ENCODE results near the gene TANGO2.

The TANGO2 gene

GRCh38 chr22:19983741-19984140 lies 37.2 kb upstream of the TANGO2 start:
- no peak for DNase-seq (ENCODE audit: low read depth)

- no peak for DNase-seq (ENCODE audit: low read depth)
Measured at GRCh38 chr22:19984201-19984753, 36.6 kb upstream of the TANGO2 start.

GRCh38 chr22:19984851-19985811 lies 35.8 kb upstream of the TANGO2 start:
- no peak for DNase-seq (ENCODE audit: low read depth)

- no peak for DNase-seq (ENCODE audit: low read depth)
Measured at GRCh38 chr22:19986011-19986409, 34.9 kb upstream of the TANGO2 start.

GRCh38 chr22:19986410-19987341 lies 34.2 kb upstream of the TANGO2 start:
- peak; percentile 45 for DNase-seq (ENCODE audit: low read depth)

GRCh38 chr22:19987394-19988306 lies 33.3 kb upstream of the TANGO2 start:
- no peak for DNase-seq (ENCODE audit: low read depth)

- DNase-seq (ENCODE audit: low read depth): no peak
Measured at GRCh38 chr22:19988331-19988808, 32.5 kb upstream of the TANGO2 start.

- no peak for DNase-seq (ENCODE audit: low read depth)
Measured at GRCh38 chr22:19988965-19989724, 31.8 kb upstream of the TANGO2 start.

GRCh38 chr22:19989725-19990067 lies 31.2 kb upstream of the TANGO2 start:
- no peak for DNase-seq (ENCODE audit: low read depth)

- DNase-seq (ENCODE audit: low read depth): no peak
Measured at GRCh38 chr22:19990188-19990587, 30.7 kb upstream of the TANGO2 start.

GRCh38 chr22:19990609-19991394 lies 30.1 kb upstream of the TANGO2 start:
- no peak for DNase-seq (ENCODE audit: low read depth)

- no peak for DNase-seq (ENCODE audit: low read depth)
Measured at GRCh38 chr22:19991395-19991644, 29.6 kb upstream of the TANGO2 start.

GRCh38 chr22:19991645-19992451 lies 29.1 kb upstream of the TANGO2 start:
- DNase-seq (ENCODE audit: low read depth): no peak

- DNase-seq (ENCODE audit: low read depth): no peak
Measured at GRCh38 chr22:19992481-19992911, 28.4 kb upstream of the TANGO2 start.

GRCh38 chr22:19992921-19993355 lies 28.0 kb upstream of the TANGO2 start:
- no peak for DNase-seq (ENCODE audit: low read depth)

GRCh38 chr22:19993926-19994325 lies 27.0 kb upstream of the TANGO2 start:
- no peak for DNase-seq (ENCODE audit: low read depth)

GRCh38 chr22:19994851-19995610 lies 25.9 kb upstream of the TANGO2 start:
- DNase-seq (ENCODE audit: low read depth): no peak

- no peak for DNase-seq (ENCODE audit: low read depth)
Measured at GRCh38 chr22:19995611-19996339, 25.1 kb upstream of the TANGO2 start.

All from stimulated activated CD8-positive, alpha-beta memory T cell treated with anti-CD3 and anti-CD28 coated beads, Interleukin-12 subunit alpha, Interleukin-12 subunit beta, amount 100 ng/mL, for 4 hours (primary cell).